SK-N-SH (cell line): ENCODE measurements around the gene ARHGAP15.

Experiments
- CHD2 ChIP-seq: fragments of 150-350 bp; IDR thresholded peaks from 2 replicates; pipeline ENCODE4 v1.6.1; 2018; ENCODE audit warnings: low read length; ENCODE audit not compliant: partially characterized antibody
- CTCF ChIP-seq: fragments of 200-600 bp; sonication (generic); IDR thresholded peaks from 2 replicates; pipeline ENCODE4 v1.6.1; 2017; ENCODE audit warnings: antibody characterized with exemption, mild to moderate bottlenecking, moderate library complexity
- EP300 ChIP-seq, 2 experiments: IDR thresholded peaks; 2 replicates each; pipeline versions ENCODE4 v1.4.0 to v1.6.1; 2012; ENCODE audit warnings: borderline replicate concordance in 1 of 2, low read depth in 1 of 2, low read length in 1 of 2
- EZH2phosphoT487 ChIP-seq: fragments of 200-600 bp; sonication (generic); IDR thresholded peaks from 2 replicates; pipeline ENCODE4 v1.6.1; 2017; ENCODE audit warnings: low read depth, mixed run types, mild to moderate bottlenecking, antibody characterized with exemption, moderate library complexity, borderline replicate concordance
- MAX ChIP-seq: IDR thresholded peaks from 2 replicates; pipeline ENCODE4 v1.4.0; 2012; ENCODE audit warnings: low read depth
- MXI1 ChIP-seq: IDR thresholded peaks from 2 replicates; pipeline ENCODE4 v1.6.1; 2012; ENCODE audit warnings: mild to moderate bottlenecking, low read depth, low read length, improper control_type of control experiment
- POLR2AphosphoS5 ChIP-seq: IDR thresholded peaks from 2 replicates; pipeline ENCODE4 v1.6.1; 2012; ENCODE audit warnings: low read depth, low read length
- TAF1 ChIP-seq: IDR thresholded peaks from 2 replicates; pipeline ENCODE4 v1.6.1; 2012; ENCODE audit warnings: low read depth, mild to moderate bottlenecking, low read length, moderate library complexity, borderline replicate concordance

- no peak for TF ChIP-seq CTCF
- TF ChIP-seq EP300 (IDR thresholded peaks at IDR 0.05; ENCODE audit: borderline replicate concordance in 1 of 2, low read depth in 1 of 2, low read length in 1 of 2), result no peak
- TF ChIP-seq TAF1, result no peak
- TF ChIP-seq MXI1, result no peak
- no peak for TF ChIP-seq EZH2phosphoT487
- TF ChIP-seq CHD2, result no peak
- no peak for TF ChIP-seq MAX
- TF ChIP-seq POLR2AphosphoS5, result no peak
Observed at GRCh38 chr2:143229952-143230351, 100.7 kb downstream of the ARHGAP15 start.
